NCI-H2227 (cell line): ENCODE data around the gene RAB5IF.
"Not testable (repeated sequence)": the region's sequence is repeated elsewhere in the genome, so short reads cannot be mapped to it uniquely, and the experiment has no call there.

Experiments
- DNase-seq: peaks from one replicate; lab custom pipeline; 2025; ENCODE audit not compliant: unreplicated experiment; lab: John Stamatoyannopoulos, UW

RAB5IF gene

DNA sequence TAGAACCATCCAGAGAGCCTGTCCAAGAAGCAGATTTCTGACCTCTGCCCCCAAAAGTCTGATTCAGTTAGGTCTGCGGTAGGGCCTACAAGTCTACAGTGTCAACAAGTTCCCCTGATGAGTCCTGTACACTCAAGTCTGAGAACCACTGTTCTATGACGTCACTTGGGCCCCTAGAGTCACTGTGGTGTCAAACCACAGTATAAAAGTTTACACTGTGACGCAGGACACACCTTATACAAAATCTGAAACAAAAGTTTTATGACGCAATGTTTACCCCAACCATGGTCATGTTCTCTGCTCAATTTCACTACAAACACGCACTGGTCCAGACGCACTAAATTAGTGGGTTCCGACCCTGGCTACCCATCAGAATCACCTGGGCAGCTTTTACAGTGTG lies 22.5 kb downstream of the RAB5IF start:
- no peak for DNase-seq

DNA sequence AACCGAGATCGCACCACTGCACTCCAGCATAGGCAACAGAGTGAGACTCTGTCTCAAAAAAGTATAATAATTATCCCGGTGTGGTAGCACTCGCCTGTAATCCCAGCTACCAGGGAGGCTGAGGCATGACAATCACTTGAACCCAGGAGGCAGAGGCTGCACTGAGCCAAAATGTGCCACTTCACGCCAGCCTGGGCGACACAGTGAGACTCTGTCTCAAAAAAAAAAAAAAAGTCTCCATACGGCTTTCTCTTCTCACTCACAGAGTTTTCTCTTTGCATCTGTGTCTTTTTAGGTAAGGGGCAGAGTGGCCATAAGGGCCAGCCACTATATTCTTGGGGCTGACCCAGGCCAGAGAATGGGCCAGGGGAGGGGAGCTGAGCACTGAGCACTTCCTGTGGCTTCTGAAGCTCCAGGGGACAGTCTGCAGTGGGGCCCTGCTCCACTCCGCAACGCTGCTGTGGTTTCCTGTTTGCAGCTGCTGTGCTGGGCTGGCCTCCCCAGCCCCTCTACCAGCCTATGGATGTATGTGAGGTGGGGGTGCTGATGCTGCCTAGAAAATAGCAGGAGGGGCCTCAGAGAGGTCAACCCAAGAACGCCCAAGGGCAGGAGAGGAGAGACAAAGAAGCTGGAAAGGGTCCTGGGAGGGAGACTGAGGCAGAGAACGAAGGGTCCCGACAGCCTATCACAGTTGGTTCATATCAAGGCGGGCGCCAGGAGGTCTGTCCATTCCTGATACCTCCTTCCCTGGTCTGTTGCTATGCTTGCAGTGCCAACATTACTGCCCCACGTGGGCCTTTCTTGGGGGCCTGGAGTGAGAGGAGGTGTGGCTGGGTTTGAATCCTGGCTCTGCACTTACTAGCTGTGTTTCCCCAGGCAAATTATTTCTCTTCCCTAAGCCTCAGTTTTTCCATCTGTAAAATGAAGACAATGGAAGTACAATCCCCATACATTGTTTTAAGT lies 24.4 kb downstream of the RAB5IF start:
- DNase-seq: no peak

DNA sequence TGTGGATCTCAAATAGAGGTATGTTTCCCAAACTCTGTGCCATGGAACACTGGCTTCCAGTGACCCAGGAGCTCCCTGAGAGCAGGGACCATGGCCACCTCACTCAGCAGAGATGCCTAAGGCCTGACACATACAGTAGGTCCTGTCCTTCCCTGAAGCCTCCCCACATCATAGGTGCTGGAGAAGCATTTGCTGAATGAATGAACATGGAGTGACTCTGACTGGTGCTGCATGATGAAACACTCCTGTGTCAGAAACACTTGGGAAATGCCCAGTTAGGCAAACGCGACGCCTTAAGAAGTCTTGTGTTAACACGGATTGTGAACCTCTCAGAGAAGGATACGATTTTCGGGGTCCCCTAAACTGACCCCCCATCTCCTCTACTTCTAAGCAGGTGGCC lies 26.1 kb downstream of the RAB5IF start:
- DNase-seq: no peak

DNA sequence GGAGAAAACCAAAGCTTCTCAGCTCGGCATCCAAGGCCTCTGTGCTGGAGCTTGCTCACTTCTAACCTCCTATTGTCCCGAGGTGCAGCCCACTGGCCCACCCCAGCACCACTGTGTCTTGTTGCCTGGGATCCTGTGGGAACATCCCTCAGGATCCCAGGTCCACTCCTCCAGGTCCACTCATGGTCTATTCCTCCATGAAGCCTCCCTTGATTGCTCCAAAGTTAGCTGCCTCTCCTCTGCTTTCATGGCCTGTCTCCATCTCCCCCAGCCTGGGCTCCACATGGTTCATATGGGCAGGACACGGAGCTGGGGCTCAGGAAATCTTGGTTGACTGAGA lies 26.5 kb downstream of the RAB5IF start:
- no peak for DNase-seq

DNA sequence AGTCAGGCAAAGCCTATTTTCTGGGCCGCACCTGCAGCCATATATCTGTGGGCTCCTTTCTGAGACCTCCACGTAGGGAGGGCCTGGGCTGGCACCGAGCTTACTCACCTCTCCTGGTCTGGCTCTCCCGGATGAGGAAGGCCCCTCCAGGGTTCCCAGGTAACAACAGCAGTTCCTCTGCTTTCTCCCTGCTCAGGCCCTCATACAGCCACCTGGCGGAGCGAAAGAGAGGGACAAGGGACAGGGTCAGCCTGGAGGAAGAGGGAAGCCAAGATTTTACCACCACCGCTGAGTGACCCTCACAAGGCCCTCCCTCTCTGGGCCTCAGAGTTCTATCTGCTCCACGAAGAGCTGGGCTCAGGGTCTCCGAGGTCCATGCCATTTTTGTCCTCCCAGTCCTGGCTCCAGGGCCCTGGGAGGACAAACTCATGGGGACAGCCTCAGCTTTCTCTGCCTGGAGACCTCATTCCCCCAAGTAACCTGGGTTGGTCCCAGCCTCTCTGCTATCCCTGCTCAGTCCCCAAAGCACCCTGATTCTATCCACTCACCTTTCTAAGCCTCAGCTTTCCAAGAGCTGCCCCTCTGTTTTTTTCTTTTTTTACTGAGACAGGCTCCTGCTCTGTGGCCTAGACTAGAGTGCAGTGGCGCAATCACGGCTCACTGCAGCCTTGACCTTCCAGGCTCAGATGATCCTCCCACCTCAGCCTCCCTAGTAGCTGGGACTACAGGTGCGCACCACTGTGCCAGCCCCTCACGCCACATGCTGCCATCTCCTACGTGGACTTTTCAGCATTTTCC lies 27.1 kb downstream of the RAB5IF start:
- no peak for DNase-seq

DNA sequence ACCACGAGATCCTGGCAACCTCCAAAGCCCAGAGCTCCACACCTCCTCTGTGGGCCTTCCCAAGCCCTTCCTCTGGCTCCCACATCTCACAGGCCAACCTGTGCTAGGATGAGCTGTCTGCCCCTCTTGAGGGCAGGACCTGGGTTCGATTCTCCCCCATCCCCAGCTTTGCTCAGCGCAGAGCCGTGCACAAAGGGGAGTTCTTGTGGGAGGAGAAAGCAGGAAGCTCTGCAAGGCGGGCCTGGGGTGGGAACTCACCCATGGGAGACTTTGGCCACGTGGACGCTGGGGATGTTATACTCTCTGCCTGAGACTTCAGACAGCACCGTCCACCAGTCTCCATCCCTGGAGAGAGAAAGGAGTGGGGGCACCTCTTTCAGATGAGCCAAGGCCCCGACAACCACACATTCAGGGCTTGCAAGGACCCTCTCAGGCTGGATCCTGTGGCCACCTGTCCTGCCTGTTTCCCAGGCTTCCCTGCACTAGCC lies 27.8 kb downstream of the RAB5IF start:
- DNase-seq: no peak

DNA sequence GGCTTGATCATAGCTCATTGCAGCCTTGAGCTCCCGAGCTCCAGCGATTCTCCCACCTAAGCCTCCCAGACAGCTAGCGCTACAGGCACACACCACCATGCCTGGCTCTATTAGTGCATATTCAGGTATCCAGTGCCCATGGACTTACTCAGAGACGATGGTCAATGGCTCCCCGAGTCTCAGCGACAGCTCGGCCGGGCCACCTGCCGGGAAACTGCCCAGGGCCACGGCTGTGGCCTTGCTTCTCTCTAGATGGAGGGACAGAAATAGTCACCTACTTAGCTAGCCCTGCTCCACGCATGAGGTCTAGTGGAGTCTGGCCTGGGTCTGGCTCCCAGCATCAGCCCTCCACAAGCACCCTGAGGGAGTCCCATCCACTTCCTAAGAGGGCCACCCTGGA lies 28.8 kb downstream of the RAB5IF start:
- no peak for DNase-seq

DNA sequence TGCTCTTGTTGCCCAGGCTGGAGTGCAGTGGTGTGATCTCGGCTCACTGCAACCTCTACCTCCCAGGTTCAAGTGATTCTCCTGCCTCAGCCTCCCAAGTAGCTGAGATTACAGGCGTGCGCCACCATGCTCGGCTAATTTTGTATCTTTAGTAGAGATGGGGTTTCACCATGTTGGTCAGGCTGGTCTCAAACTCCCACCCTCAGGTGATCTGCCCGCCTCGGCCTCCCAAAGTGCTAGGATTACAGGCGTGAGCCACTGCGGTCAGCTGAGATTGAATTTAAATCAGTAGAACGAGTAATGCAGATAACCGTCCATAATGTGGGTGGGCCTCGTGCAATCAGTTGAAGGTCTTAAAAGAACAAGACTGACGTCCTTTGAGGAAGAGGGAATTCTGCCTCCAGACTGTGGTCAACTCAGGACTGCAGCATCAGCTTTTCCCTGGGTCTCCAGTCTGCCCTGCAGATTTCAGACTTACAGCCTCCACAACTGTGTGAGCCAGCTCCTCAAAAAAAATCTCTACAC lies 33.4 kb downstream of the RAB5IF start:
- not testable (repeated sequence) for DNase-seq

DNA sequence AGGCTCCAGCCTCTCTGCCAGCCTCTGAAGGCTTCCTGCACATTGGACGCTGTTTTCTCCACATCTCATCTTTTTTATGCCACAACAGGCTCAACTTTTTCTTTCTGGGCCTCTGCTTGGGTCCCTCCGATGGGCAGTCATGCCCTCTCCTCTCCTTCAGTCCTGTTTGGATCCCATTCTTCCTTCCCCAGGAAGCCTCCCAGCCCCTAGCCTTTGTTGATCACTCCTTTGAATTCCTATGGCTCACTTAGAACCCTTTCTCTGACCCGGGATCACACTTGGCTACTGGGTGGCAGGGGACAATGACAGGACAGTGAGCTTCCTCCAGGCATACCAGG lies 35.9 kb downstream of the RAB5IF start:
- DNase-seq: no peak

DNA sequence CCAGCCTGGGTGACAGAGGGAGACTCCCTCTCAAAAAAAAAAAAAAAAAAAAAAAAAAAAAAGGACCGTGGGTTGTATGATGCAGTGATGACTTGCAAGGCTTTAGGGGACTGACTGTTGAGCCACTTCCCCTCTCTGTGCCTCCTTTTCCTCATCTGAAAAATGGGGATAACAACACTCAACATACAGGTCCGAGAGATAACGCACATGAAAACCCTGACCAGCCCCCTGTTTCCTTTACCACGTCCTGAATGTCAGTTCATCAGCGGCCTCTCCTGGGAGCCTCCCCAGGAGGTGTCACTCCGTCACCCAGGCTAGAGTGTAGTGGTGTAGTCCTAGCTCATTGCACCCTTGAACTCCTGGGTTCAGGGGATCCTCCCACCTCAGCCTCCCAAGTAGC lies 36.6 kb downstream of the RAB5IF start:
- no peak for DNase-seq

DNA sequence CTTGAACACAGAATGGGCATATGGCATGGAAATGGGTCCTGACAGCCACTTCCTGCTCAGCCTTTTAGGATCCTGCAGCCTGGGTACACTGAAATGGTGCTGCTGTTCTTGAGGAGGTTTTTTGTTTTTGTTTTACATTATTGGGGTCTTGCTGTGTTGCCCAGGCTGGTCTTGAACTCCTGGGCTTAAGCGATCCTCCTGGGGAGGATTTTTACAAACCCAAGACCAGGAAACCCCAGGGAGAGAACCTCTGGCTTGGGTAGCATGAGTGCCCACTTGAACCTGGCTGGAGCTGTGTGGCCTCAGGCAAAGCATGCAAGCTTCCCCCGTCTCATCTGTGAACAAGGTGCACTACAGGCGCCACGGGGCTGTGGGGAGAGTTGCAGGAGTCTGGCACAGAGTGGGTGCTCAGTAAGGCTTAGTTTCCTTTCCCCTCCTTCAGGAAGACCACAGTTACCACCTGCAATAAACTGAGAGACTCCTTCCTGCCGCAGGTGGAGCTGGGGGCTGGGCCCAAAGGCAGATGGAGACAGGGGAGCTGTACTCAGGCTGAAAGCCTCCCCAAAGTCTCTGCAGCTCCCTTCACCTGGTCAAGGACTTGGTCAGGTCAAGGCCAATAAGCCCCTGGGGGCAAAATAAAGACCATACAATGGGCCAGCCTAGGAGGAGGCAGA lies 38.6 kb downstream of the RAB5IF start:
- no peak for DNase-seq

DNA sequence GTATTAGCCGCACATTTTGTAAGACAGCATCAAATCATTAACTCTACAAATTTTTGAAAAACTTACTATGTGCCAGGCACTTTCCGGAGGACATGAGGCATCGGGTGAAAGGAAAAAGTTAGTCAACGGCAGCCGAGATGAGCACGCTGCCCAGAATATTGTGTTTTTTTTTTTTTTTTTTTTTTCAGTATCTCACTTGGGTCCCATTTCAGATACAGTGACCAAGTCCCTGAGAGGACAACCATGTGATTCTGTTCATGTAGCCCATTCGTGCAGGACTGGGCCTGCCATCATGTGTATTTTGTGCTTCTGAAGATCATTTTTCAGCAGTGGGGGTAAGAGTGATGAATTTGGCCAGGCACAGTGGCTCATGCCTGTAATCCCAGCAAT lies 39.1 kb downstream of the RAB5IF start:
- DNase-seq: no peak

DNA sequence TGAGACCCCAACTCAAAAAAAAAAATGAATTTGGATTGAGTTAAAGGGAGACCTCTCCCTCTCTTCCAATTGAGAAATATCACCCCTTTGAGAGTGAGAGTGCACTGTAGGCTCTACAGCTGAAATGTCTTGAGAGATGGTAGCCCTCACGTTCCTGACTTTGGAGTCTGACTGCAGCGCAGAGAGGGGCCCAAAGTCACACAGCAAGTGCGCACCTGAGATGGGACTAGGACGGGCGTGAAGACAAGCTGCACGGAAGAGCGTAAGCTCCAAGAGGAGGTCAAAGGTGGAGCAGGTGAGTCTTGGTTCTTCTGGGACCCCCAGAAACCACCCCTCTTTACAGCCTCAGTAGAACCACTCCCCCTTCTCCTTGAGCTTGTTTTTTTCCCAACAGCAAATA lies 39.8 kb downstream of the RAB5IF start:
- DNase-seq: no peak

DNA sequence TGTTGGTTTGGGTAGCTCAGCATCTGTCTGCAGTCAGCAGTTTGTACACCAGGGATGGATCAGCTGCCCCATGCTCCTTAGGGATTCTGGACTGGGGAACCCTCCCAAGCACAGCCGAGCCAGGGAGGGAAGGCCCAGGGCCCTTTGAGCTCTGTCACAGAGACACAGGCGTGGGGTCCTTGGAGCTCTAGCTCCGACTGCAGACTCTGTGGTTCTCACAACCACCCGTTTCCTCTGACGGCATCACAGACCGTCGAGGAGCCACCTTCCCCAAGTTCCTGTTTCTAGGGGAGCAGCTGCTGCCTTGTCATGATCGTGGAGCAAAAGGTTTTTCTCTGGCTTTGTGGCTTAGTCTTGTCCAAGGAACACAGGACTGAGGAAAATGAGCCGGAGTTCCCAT lies 40.4 kb downstream of the RAB5IF start, which contains the start of gene SLA2:
Gene SLA2 (minus strand): TSS at position 199 of the 400 bp plus-strand sequence. CDS start 4,861 bp downstream, outside the sequence.
- DNase-seq: no peak

DNA sequence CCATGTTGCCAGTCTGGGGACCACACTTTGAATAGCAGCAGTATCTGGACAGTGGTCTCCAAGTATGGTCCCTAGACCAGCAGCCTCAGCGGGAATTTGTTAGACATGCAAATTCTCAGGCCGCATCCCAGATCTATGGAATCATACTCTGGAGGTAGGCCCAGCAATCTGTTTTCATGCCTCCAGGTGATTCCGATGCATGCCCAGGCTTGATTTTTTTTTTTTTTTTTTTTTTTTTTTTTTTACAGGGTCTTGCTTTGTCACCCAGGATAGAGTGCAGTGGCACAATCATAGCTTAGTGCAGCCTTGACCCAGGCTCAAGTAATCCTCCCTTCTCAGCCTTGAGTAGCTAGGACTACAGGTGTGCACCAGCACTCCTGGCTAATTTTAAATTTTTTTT lies 41.1 kb downstream of the RAB5IF start:
- DNase-seq: no peak

DNA sequence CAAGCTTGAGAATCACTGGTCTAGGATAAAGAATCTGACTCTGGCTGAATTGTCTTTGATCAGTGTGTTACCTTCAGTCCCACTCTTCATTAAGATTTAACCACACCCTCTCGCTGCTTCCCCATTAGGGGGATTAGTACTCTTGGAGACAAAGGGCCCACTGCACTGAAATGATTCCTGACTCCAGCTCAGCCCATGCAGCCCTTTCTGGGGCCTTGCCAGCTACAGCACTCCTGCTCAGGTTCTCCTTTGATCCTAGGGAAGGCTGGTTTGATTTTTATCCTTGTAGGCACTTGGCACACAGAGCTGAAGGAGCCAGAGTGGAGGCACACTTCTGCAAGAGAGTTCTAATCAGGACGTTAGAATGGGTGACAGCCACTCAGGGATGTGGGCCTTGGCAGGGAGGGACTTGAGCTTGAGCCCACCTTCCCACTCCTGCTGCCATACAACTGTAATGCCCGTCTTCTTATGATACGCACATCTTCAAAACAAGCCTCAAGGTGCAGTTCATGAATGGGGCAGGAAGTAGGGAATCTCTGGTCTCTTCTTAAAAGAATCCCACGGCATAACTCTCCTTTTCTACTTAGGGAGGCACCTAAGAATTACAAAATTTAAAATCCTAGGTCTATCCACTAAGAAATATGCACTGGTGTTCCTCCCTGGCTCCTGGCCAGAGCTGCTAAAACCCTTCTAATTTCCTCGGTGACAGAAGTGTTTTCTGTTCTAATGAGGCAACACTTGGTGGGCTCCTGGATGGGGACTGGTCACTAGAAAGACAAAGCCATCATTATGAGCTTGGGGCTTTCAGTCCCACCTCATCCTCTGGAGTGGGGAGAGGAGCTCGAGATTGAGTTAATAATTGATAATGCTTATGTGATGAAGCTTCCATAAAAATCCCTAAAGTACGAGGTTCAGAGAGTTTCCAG lies 41.9 kb downstream of the RAB5IF start:
- no peak for DNase-seq

DNA sequence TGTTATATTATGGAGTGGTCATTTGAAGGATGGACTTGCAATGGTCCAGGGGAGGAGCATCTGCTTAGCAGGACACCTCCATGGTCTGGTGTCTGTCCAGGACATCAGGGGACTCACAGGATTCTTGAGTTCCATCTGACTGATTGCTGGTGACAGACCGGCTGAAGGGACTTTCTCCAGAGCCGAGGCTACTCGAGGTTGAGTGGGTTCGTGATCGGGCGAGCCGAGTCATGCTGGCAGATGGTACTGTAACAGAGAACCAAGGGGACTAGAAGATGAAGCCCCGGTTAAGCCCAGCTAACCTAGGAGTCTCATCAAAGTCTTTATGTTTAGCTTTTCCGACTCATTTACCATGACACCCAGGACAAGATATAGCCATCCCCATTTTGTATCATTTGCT lies 47.9 kb downstream of the RAB5IF start:
- DNase-seq: no peak

DNA sequence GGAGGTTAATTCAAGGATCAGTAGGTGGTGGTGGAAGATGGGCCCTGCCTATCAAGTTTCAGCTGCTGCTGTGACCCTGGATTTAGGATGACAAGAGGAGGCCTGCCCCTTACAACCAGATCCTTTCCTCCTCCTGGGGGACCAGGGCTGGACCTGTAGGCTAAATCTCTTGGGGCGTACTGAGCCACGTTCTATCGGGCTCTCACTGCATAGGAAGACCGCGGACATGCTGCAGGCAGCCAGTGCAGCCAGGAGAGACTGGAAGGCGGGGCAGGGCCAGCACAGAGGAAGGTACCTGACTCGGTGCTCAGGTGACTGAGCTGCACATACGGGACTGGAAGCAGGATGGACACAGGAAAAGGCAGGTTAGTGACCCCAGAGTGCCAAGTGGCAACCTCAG lies 48.9 kb downstream of the RAB5IF start:
- no peak for DNase-seq

DNA sequence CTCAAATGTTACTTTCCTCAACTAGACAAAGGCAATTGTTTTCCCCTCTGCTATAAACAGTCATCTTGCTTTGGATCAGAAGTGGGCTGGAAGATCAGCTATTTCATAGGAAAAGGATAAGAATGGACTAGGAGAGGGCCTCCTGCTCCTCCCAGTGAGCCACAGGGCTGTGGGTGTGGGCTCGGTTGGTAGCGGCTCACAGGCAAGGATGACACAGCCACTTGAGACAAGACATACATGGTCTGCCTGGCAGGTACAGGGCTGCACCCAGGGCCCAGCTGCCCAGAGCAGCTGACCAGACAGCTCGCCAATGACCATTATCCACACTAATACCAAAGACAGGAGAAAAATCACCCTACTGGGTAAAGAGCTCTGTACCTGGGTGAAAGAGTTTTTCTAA lies 49.4 kb downstream of the RAB5IF start:
- no peak for DNase-seq

DNA sequence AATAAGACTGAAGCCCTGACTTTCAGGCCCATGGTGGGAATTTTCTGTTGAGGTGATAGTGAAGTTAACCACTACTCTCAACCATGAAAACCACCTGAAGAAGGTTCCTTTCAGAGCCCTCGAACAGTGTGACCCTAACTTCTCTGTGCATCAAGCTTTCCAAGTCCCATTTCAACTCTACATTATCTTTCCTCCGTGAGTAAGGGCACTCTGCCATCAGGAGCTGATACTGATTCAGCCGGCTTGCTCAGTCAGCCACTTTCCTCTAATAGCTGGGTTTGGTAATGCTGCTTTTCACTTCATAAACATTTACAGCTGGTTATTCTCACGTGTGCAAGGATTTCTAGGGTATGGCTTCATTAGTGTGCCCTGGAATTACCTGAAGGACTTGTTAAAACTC lies 51.2 kb downstream of the RAB5IF start:
- no peak for DNase-seq
